ENCODE measurements around the gene SORL1.

Gene SORL1

DNA sequence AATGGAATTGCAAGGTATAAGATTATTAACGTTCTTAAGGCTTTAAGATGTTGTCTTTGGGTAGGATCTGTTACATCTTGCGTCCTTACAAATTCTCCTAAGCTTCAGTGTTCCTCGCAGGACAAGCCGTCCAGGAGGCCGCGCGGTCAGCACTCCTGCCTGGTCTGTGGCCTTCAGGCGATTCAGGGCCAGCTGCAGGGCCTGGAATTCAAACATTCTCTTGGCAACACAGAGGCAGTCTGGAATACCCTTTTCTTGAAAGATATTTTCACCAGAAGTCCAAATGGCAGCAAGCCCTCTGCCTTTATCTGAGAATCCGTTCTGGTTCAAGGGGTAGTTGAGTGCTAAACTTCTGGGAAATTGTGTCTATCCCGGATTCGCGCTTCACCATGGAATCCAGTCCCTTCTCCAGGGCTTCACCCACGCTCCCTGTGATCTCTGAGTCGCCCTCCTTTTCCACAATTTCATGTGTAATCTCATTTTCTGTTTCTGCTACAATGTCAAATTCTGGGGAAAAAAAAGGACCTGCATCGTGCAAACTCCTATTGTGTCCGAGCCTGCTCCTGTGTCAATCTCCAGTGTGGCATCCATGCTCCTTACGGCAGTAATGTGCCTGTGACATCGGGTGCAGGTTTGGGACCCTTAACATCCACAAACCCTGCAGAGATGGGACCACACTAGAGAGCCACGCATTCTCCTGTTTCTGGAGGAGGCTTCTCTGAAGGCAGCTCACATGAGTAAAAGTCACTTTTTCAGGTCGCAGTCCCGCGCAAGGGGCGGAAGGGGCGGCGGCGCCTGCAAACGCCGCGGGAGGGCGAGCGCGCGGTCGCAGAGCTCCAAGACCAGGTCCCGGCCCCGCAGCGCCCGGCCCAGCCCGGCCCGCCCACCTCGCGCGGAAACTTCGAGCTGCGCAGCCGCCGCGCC, 25.4 kb upstream of the SORL1 start:
- H3K4me3 ChIP-seq (ENCODE audit: low read length), result no peak overlapping the region
- DNase-seq (ENCODE audit: low read depth, low spot score), result no peak

DNA sequence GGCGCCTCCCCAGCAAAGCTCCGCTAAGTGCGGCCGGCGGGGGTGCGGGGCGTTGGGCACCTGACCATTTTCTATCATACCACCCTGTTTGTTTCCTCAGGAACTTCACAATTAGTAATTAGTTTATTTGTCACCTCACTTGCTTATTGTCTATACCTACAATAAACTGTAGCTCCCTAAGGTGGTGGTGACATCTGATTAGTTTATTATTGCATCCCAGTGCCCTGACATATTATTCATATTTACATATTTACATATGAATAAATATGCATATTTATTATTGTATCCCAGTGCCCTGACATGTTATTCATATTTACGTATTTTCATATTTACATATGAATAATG, 24.7 kb upstream of the SORL1 start:
- DNase-seq (ENCODE audit: low read depth, low spot score), result no peak
- no peak overlapping the region for H3K4me3 ChIP-seq (ENCODE audit: low read length)

DNA sequence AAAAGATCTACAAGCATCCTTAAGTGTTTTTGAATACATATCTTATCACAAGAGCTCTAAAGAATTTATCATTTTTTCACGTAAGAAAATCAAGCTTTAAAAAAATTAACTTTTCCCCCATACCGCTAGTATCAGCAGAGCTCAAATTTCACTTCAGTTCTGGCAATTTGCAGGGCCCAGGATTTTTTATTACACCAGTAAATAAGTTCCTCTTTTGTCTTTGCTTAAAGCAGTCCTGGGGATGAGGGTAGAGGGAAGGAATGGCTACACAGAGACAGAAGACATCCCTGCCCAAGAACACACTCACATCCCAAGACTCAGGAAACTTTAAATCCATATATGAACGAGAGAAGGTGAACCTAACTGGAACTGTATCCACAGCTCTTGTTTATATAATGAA, 22.6 kb upstream of the SORL1 start:
- no peak overlapping the region for H3K4me3 ChIP-seq (ENCODE audit: low read length)
- DNase-seq (ENCODE audit: low read depth, low spot score), result no peak

DNA sequence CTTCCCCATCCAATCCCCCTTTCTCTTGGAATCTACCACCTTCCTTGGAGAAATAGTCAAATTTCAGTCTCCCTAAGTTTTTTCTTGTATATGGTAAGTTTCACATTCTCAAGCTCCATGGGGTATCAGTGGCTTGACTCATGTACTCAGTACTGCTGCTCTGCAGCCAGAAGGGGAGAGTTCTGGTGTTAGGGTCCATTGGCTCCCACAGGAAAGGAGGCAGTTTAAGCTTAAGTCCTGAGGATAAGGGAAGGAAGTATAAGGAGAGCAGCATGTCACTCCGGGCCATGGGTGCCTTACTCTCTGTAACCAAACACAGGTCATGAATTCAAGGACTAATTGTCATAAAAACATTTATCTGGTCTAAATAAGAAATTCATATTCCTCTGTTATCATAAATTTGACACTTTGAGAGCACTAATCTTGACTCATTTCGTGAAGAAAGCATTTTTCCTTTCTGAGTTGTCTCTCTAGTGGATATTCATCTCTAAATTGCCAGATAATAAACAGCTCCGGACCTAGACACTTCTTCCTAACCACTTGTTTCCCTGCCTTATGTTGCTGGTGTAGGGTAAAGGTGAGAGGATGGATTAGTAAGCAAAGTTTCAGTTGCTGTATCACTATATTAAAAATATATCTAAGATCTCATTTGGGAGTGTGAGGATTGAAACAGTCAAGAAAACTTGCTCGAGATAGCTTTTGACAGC, 20.1 kb upstream of the SORL1 start:
- no peak overlapping the region for H3K4me3 ChIP-seq (ENCODE audit: low read length)
- no peak for DNase-seq (ENCODE audit: low read depth, low spot score)

DNA sequence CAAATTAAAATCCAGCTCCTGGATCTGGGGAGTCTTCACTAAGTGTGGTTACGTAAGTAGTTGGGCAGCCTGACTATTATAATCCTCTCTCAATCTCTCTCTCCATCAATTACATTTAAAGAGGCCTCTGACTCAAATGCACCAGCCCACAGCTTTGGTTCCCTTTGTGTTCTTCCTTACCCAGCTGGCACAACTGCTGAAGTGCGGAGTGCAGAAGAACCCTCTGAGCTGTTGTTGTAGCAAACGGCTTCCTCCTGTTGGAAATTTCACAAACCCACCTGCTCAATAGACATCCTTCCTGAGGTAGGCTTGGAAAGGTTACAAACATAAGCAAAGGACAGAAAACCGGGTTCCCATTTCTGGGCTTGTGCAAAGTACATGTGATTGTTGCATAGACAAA, 17.0 kb upstream of the SORL1 start:
- no peak overlapping the region for H3K4me3 ChIP-seq (ENCODE audit: low read length)
- DNase-seq (ENCODE audit: low read depth, low spot score), result no peak

DNA sequence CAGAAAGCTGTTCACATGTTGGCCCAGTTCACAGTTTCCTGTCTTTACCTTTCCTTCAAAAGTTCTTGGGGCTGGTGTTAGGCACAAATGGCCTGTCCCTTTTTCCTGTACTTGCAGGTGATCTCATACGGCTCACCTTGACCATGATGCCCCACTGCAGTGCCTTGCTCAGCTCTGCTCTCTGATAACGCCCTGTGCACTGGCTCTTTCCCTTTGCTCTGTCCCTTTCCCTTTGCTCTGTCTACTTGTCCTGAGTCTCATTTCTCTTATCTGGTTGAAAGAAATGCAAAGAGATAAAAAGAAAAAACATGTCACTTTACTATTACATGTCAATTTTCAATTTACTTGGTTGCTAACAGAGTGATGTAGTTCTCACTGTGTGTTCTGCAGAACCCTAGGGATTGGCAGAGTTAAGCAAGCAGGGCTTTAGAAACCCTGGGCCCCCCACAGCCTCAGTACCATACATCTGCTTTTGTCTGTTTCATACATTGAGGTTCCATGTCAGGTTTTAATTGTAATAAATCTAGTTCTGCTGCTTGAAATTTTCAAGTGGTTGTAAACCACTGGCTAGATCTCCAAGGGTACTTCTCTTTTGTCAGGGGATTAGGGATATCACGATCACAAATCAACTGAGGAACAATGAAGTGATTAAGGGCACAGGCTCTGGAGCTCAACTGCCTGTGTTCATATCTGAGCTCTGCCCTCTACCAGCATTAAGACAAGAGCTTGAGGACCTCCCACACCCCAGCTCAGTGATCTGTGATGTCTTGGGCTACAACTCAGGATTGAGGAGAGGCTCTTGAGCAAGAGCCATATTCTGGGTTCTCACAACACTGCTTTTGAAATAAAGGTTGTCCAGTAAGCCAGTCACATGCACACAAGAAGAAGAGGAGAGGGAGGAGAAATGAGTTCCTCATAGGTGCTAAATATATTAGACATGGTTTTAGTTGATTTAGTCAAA, 16.3 kb upstream of the SORL1 start:
- H3K4me3 ChIP-seq (ENCODE audit: low read length), result no peak overlapping the region
- no peak for DNase-seq (ENCODE audit: low read depth, low spot score)

DNA sequence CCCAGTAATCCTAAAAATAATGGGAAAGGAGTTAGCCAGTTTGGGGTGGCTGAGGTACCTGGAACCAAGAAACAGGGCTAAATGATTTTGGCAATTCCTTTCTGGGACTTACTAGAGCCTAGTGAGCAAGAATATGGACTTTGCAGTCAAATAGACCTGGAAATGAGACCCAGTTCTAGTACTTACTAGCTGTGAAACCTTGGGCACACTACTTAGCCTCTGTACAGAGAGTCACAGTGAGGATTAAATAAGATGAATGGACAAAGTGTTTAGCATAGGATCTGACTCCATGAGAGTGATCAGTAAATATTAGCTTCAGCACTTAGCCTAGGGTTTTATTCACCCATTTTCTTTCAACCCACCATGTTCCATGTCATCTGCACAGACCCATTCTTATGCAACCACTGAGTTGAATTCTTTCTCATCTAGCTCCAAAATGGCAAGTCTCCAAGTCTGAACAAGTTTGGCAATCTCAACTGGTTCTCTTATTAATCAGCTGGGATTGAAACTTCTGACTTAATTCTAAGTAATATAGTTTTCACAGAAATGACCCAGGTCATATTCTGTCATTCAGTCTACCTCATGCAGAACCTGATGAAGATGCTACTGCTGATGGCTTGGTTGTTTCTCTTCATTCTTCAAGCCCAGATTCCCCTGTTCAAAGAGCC, 15.0 kb upstream of the SORL1 start:
- no peak for DNase-seq (ENCODE audit: low read depth, low spot score)
- no peak overlapping the region for H3K4me3 ChIP-seq (ENCODE audit: low read length)

DNA sequence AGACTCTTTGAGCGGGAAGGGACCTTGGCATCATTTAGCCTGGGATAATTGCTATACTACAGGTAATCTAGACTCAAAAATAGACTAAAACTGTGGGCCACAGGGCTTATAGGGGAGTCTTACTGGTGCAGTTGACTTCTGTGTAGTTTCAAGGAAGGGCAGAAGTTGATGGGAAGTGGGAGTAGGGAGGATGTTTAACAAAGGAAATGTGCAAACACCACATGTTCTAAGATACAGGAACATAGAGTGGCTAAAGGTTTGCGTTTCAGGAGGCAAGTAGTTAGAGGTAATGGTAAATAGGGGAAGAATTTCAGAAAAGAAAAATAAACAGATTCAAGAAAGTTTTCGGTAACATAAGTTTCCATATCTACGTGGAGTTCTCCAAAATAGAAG, 14.4 kb upstream of the SORL1 start:
- H3K4me3 ChIP-seq (ENCODE audit: low read length), result no peak overlapping the region
- DNase-seq (ENCODE audit: low read depth, low spot score), result no peak

DNA sequence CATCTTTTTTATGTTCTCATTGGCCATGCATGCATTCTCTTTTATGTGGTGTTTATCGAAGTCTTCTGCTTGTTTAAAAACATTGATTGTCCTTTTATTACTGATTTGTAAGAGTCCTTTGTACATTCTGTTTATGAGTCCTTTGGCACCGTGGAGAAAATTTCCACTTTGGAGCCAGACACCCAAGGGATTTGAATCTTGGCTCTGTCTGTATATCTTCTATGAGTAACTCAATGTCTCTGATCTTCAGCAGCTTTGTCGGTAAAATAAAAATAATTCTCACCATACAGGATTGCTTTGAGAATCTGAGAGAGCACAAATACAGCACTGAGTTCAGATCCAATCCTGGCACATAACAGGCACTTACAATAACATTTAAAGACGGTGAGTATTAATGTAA, 12.8 kb upstream of the SORL1 start:
- DNase-seq (ENCODE audit: low read depth, low spot score), result no peak
- no peak overlapping the region for H3K4me3 ChIP-seq (ENCODE audit: low read length)

DNA sequence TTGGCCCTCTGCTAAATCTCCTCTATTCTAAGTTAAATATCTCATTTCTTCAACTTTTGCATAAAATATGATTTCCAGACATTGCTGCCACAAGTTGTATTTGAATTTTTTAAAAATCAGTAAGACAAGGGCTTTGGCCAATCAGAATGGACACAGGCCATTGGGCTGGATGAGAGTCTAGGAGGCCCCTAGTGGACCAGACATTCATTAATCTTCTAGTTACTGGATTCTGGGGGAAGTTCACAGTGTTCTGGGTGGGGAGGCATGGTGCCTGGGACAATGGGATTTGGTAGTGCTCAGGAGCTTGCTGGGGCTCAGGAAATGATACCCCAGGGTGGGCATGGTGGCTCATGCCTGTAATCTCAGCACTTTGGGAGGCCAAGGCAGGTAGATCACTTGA, 12.4 kb upstream of the SORL1 start:
- no peak for DNase-seq (ENCODE audit: low read depth, low spot score)
- no peak overlapping the region for H3K4me3 ChIP-seq (ENCODE audit: low read length)

DNA sequence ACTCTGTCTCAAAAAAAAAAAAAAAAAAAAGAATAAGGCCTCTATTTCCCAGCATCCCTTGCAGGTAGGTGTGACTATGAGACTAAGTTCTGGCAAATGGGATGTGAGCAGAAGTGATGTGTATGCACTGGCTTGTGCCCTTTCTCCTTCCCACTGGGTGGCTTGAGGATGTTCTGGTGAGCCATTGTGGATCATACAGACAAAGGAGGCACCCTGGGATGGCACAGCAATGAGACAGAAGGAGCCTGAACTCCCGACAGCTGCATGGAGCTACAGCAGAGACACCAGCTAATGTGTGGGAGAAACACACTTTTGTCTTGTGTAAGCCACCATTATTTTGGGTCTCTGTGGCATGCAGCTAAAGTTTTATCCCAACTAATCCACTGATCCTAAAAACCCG, 10.6 kb upstream of the SORL1 start:
- DNase-seq (ENCODE audit: low read depth, low spot score), result no peak
- H3K4me3 ChIP-seq (ENCODE audit: low read length), result no peak overlapping the region

DNA sequence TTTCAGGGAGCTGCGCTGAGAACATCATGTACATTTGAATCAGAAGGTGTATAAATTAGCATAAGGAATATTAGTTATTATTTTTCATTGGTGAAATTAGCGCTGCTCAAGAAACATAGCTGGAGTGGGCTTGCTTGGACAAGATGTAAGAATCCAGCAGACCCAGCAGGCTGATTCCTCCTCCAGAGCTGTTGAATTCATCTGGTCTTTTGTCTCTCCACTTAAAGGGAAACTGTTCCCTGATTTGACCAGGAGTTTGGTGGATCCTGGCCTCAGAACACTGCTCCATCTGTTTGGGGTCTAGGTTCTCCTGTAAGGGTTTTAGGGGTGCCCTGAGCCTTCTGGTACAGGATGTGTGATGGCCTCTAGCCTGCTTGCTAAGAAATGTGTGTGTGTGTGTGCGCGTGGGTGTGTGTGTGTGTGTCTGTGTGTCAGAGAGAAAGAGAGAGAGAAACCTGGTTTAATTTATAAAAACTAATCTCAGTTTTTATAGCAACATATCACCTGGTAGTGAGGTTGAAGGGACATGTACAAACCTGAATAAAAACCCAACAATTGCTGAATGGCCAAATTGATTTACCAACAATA, 8.3 kb upstream of the SORL1 start:
- H3K4me3 ChIP-seq (ENCODE audit: low read length), result no peak overlapping the region
- DNase-seq (ENCODE audit: low read depth, low spot score), result no peak

DNA sequence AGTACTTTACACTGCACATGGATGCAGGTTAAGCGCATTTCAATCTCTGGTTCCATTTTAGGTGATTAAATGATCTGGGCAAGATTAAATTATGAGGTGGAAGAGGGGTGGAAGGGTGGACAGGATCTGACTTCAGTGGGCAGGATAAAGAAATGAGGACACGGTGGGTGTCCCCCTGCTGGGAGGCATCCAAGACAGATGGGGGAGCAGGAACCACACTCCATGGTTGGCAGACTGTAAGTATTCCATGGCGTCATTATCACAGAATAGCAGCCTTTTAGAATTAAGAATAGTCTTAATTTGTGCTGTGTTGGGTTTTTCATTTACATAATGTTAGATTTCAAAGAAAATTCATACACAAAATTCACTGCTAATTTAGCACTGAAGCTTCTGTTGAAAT, 7.6 kb upstream of the SORL1 start:
- no peak overlapping the region for H3K4me3 ChIP-seq (ENCODE audit: low read length)
- DNase-seq (ENCODE audit: low read depth, low spot score), result no peak

DNA sequence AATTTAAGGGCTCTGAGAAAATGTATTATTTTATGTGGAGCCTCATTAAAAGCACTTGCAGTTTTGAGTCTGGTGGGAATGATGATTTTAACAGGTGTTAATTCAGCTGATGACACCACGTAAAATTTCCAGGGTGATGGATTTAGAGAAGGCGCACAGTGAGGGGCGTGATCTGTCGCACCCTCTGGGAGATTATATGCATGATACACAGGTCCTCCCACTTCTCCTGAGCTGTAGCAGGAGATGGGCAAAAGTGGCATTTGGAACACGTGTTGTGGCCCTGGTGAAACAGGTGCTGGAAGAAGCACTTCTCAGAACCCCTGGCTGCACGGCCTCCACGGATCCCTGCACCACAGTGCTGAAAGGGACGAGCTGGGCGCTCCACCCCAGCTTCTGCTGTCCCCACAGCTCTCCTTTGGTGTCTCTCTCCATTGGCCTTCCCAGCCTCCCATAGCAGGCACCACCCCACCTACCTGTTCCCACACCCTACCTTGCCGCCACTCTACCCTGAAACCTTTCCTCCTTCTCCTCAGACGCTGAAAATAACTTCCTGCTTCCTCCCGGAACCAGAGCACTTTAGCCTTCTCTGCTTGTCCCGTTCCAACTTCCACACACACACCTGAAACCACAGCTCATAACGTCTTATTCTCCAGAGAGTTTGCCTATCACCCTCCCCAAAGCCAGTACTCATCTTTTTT, 6.9 kb upstream of the SORL1 start:
- no peak overlapping the region for H3K4me3 ChIP-seq (ENCODE audit: low read length)
- DNase-seq (ENCODE audit: low read depth, low spot score), result no peak

DNA sequence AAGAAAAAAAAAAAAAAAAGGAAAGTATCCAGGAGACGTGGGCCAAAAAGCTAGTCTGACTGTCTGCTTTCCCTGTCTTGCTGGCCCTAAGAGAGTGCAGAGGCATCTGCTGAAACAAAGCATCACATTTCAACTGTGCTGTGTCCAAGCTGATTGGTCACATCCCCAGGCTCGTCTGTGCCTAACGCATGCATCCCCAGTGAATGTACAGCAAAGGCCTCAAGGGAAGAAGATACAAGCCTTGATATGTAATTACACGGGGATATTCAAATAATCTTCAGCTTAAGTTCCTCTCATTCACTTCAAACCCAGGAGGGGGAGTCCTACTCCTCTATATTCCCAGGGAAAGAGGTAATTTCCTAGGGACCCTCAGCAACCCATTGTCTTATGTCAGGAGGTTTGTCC, 5.4 kb upstream of the SORL1 start:
- no peak for DNase-seq (ENCODE audit: low read depth, low spot score)
- no peak overlapping the region for H3K4me3 ChIP-seq (ENCODE audit: low read length)

DNA sequence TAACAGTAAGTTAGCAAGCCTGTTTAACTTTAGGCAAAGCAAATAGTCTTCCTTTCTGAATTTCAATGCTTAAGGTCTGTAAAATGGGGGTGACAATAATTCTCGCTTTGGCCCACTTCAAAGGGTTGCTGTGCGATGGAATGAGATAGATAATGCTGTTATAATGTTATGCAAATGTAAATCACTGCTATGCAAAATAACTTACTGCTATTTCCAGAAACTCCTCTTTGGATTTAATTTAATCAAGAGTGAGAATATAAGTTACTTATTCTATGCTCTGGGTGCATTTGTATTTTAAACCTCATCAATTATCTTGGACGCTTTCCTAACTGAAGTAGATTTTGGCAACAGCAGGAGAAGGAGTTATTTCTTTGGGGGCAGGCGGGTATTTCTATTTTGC, 4.1 kb upstream of the SORL1 start:
- H3K4me3 ChIP-seq (ENCODE audit: low read length), result no peak overlapping the region
- no peak for DNase-seq (ENCODE audit: low read depth, low spot score)

DNA sequence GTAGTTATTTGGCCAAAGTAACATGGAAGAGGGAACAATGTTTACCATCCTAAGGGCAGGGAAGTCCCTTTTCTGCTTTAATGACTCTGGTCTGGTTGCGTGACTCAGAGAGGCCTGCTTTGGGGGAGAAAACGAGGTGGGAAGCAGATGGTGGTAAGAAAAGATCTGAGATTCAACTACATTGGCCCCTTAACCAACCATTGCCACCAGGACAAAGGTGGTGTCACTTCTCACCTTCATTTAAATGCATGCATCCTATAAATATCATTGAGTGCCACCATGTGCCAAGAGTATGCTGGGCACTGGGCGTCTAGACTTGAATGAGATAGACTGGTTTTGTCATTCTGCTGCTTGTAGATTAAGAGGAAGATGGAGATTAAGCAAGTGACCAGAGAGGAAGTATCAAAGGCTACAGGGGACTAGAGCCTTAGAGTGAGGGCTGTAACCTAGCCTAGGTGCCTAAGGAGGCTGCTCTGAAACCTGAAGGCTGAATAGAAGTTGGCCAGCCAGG, 3.6 kb upstream of the SORL1 start:
- no peak for DNase-seq (ENCODE audit: low read depth, low spot score)
- H3K4me3 ChIP-seq (ENCODE audit: low read length), result no peak overlapping the region

DNA sequence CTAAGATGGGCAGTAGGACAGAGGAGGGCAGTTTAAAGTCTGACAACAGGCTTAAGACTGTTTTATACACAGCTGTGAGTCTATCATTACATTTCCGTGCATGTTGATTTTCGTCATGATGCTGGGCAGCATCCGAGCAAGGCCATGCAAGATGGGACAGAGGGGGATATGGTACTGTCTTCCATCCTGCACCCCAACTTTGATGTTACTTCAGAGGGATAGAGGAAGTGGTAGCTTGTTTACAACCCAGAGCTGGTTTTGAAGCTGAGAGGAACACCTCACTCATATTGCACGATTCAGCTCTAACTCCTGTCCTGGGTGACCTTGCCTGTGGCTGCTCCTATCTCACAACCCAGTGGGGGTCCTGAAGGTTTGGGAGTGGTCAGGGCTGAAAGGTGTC, 3.0 kb upstream of the SORL1 start:
- DNase-seq (ENCODE audit: low read depth, low spot score), result no peak
- H3K4me3 ChIP-seq (ENCODE audit: low read length), result no peak overlapping the region
